SK-N-SH (cell line): ENCODE measurements around the gene INSYN2B. TPM values are rescaled to one million over a fixed set of nuclear protein-coding genes. Genes with fewer than 3 reads are reported as not detected.

Experiments
- CTCF ChIA-PET: fragments of 300-600, 350-600 bp; formaldehyde crosslinking; extraction: SDS; loops from one replicate; lab custom pipeline; 2021; lab: Yijun Ruan, JAX
- POLR2A ChIA-PET: fragments of 350-600 bp; sonication (Branson Sonifier 250); formaldehyde crosslinking; extraction: SDS; loops from one replicate; lab custom pipeline; 2020; ENCODE audit warnings: antibody characterized with exemption, inconsistent platforms; lab: Yijun Ruan, JAX
- DNase-seq: peaks from one replicate; pipeline ENCODE4 v3.0.0; 2012
- H2AFZ ChIP-seq: fragments of 200-600 bp; sonication (generic); 2 replicates; pipeline ENCODE4 v1.8.1; 2016; ENCODE audit warnings: antibody characterized with exemption, mild to moderate bottlenecking, low read depth
- H3F3A ChIP-seq: fragments of 200-600 bp; sonication (generic); replicated peaks from 2 replicates; pipeline ENCODE3; 2016; ENCODE audit warnings: antibody characterized with exemption, mild to moderate bottlenecking; ENCODE audit not compliant: insufficient read depth
- H3K27ac ChIP-seq, 2 experiments: fragments of 200-500 bp in 1 of 2; fragments of 200-600 bp in 1 of 2; sonication (Bioruptor generic) in 1 of 2; sonication (generic), shearing (Covaris generic) in 1 of 2; 2 replicates each; pipeline versions ENCODE4 v1.5.1 to v1.6.1; 2014 to 2016; ENCODE audit warnings: low read depth in 2 of 2, inconsistent platforms in 1 of 2, low read length in 1 of 2, mild to moderate bottlenecking in 1 of 2, mixed read lengths in 1 of 2
- H3K27me3 ChIP-seq: fragments of 200-600 bp; sonication (generic), shearing (Covaris generic); 2 replicates; pipeline ENCODE4 v1.6.1; 2016; ENCODE audit warnings: mixed run types; ENCODE audit not compliant: insufficient read depth
- H3K36me3 ChIP-seq, 2 experiments: fragments of 200-500 bp in 1 of 2; fragments of 200-600 bp in 1 of 2; sonication (Bioruptor generic) in 1 of 2; sonication (generic) in 1 of 2; replicated peaks in 1 of 2; 2 replicates each; pipeline versions ENCODE3 to v1.5.1; 2014 to 2016; ENCODE audit warnings: low read length in 1 of 2, mild to moderate bottlenecking in 1 of 2; ENCODE audit not compliant: insufficient read depth in 2 of 2, control insufficient read depth in 1 of 2
- H3K4me1 ChIP-seq, 2 experiments: fragments of 200-500 bp in 1 of 2; fragments of 200-600 bp in 1 of 2; sonication (Bioruptor generic) in 1 of 2; sonication (generic), shearing (Covaris generic) in 1 of 2; 2 replicates each; pipeline versions ENCODE4 v1.5.1 to v1.6.1; 2014 to 2016; ENCODE audit warnings: low read depth in 1 of 2, low read length in 1 of 2, mixed run types in 1 of 2; ENCODE audit not compliant: insufficient read depth in 2 of 2, control insufficient read depth in 1 of 2
- H3K4me2 ChIP-seq: fragments of 200-600 bp; sonication (generic), shearing (Covaris generic); 2 replicates; pipeline ENCODE4 v1.6.1; 2017; ENCODE audit warnings: mixed run types
- H3K4me3 ChIP-seq, 2 experiments: fragments of 200-500 bp in 1 of 2; fragments of 200-600 bp in 1 of 2; sonication (Bioruptor generic) in 1 of 2; sonication (generic), shearing (Covaris generic) in 1 of 2; 2 replicates each; pipeline versions ENCODE4 v1.5.1 to v1.8.1; 2014 to 2016; ENCODE audit warnings: low read depth in 2 of 2, inconsistent platforms in 1 of 2, low read length in 1 of 2, mild to moderate bottlenecking in 1 of 2, mixed read lengths in 1 of 2, moderate library complexity in 1 of 2
- H3K79me2 ChIP-seq: fragments of 200-600 bp; sonication (generic); 2 replicates; pipeline ENCODE4 v1.8.1; 2017; ENCODE audit warnings: mild to moderate bottlenecking; ENCODE audit not compliant: insufficient read depth
- H3K9ac ChIP-seq: fragments of 200-600 bp; sonication (generic); 2 replicates; pipeline ENCODE4 v1.6.1; 2017; ENCODE audit warnings: mixed run types
- H3K9me2 ChIP-seq: fragments of 200-600 bp; sonication (generic); 2 replicates; pipeline ENCODE4 v1.6.1; 2017; ENCODE audit warnings: mixed run types
- H3K9me3 ChIP-seq: fragments of 200-600 bp; sonication (generic); 2 replicates; pipeline ENCODE4 v1.6.1; 2017; ENCODE audit warnings: mixed run types, mild to moderate bottlenecking, moderate library complexity
- H4K20me1 ChIP-seq: fragments of 200-600 bp; sonication (generic); 2 replicates; pipeline ENCODE4 v1.6.1; 2017; ENCODE audit warnings: mild to moderate bottlenecking, mixed run types; ENCODE audit not compliant: insufficient read depth
- CHD2 ChIP-seq: fragments of 150-350 bp; IDR thresholded peaks from 2 replicates; pipeline ENCODE4 v1.6.1; 2018; ENCODE audit warnings: low read length; ENCODE audit not compliant: partially characterized antibody
- CTCF ChIP-seq: fragments of 200-600 bp; sonication (generic); IDR thresholded peaks from 2 replicates; pipeline ENCODE4 v1.6.1; 2017; ENCODE audit warnings: antibody characterized with exemption, mild to moderate bottlenecking, moderate library complexity
- FOSL2 ChIP-seq: IDR thresholded peaks from 2 replicates; pipeline ENCODE4 v1.4.0; 2012; ENCODE audit warnings: low read depth, mild to moderate bottlenecking, moderate library complexity, borderline replicate concordance
- FOXJ3 ChIP-seq: sonication (generic); formaldehyde crosslinking; IDR thresholded peaks from 2 replicates; pipeline ENCODE4 v1.5.1; 2020; ENCODE audit warnings: mild to moderate bottlenecking, missing genetic modification reagents
- MEF2A ChIP-seq: IDR thresholded peaks from 2 replicates; pipeline ENCODE4 v1.4.0; 2012; ENCODE audit warnings: low read depth, borderline replicate concordance
- MXI1 ChIP-seq: IDR thresholded peaks from 2 replicates; pipeline ENCODE4 v1.6.1; 2012; ENCODE audit warnings: mild to moderate bottlenecking, low read depth, low read length, improper control_type of control experiment
- NFIC ChIP-seq: IDR thresholded peaks from 2 replicates; pipeline ENCODE4 v1.4.0; 2012; ENCODE audit warnings: borderline replicate concordance
- RAD21 ChIP-seq: IDR thresholded peaks from 2 replicates; pipeline ENCODE4 v1.6.1; 2012; ENCODE audit warnings: mild to moderate bottlenecking, low read length
- RXRA ChIP-seq: IDR thresholded peaks from 2 replicates; pipeline ENCODE4 v1.4.0; 2012; ENCODE audit warnings: low read depth, mild to moderate bottlenecking, borderline replicate concordance
- SMC3 ChIP-seq: IDR thresholded peaks from 2 replicates; pipeline ENCODE4 v1.6.1; 2012; ENCODE audit warnings: low read depth, low read length, improper control_type of control experiment
- USF1 ChIP-seq: IDR thresholded peaks from 2 replicates; pipeline ENCODE4 v1.4.0; 2012; ENCODE audit warnings: low read depth, borderline replicate concordance
- USF2 ChIP-seq: fragments of 150-350 bp; IDR thresholded peaks from 2 replicates; pipeline ENCODE4 v1.6.1; 2017; ENCODE audit warnings: antibody characterized with exemption, low read length, low read depth, borderline replicate concordance
- WGBS: methylation state at CpG from one replicate; pipeline ENCODE4 v1.1.6; 2017; ENCODE audit warnings: low lambda C conversion rate; 5-methylcytosine and 5-hydroxymethylcytosine counted together
- polyA plus RNA-seq, 3 experiments: library from polyadenylated mRNA; depleted of rRNA; stranded (reverse); fragments of >200 nt; gene quantifications; 2 replicates each; pipeline ENCODE4 v1.2.3, GENCODE V29; 2012
- TF ChIP-seq, protein P1 (sequence below): fragments of 150-350 bp; IDR thresholded peaks from 2 replicates; pipeline ENCODE4 v1.6.1; 2016; ENCODE audit warnings: mild to moderate bottlenecking, low read depth, low read length

The INSYN2B gene
- polyA plus RNA-seq, 1 of the 3 experiments (the other 2 are of a cell fraction): 9.2 TPM

DNA sequence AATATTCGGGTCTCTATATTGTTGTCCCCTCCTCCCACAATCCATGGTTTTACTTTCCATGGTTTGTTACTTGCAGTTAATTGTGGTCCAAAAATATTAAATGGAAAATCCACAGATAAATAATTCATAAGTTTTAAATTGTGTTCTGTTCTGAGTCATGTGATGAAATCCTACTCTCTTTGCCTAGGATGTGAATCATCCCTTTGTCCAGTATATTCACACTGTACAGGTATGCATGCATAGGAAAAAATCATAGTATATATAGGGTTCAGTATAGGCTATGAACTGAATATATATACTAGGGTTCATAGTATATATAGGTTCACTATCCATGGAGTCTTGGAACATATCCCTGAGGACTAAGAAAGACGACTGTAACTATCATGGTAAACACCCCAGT, 19.6 kb downstream of the INSYN2B start:
- H4K20me1 ChIP-seq: no peaks in the 10 kb centered on the region
- peaks cover 0 to 37% of the 10 kb centered on the region in 2 experiments for H3K36me3 ChIP-seq
- H3K4me3 ChIP-seq: no peak overlapping the region
- POLR2A ChIA-PET: no interaction called here
- H3K4me1 ChIP-seq: no peaks in the 10 kb centered on the region
- H3K27ac ChIP-seq: no peak overlapping the region
- H3K27me3 ChIP-seq: no peaks in the 10 kb centered on the region
- no peaks in the 10 kb centered on the region for H3K9me3 ChIP-seq
- no peak for TF ChIP-seq MXI1
- peak; percentile 42 for TF ChIP-seq USF1
- peak; percentile 21; the same call in 1 of the 2 replicates for TF ChIP-seq FOSL2
- TF ChIP-seq, all 33 proteins: peak for 2
- H3F3A ChIP-seq: no peaks in the 10 kb centered on the region
- no peak for DNase-seq
- no peak overlapping the region for H3K9ac ChIP-seq
- no peaks in the 10 kb centered on the region for H3K9me2 ChIP-seq
- WGBS: 81% methylated on average over 2 of the region's 2 CpGs
- H3K4me2 ChIP-seq: no peak overlapping the region
- H2AFZ ChIP-seq: no peak overlapping the region
- H3K79me2 ChIP-seq: peaks cover 57% of the 10 kb centered on the region; the same call in 1 of the 2 replicates
- CTCF ChIA-PET: no interaction called here

- no peak for TF ChIP-seq FOXJ3 (CRISPR knock-in tag)
- TF ChIP-seq FOSL2: no peak
- TF ChIP-seq NFIC: no peak
- no peak for TF ChIP-seq CTCF
- TF ChIP-seq USF2: no peak
- TF ChIP-seq CHD2: no peak
- no peak for TF ChIP-seq RXRA
- no peak for TF ChIP-seq RAD21
- no peak for TF ChIP-seq USF1
- no peak for TF ChIP-seq SMC3
- no peak for TF ChIP-seq MEF2A
- TF ChIP-seq, protein P1, sequence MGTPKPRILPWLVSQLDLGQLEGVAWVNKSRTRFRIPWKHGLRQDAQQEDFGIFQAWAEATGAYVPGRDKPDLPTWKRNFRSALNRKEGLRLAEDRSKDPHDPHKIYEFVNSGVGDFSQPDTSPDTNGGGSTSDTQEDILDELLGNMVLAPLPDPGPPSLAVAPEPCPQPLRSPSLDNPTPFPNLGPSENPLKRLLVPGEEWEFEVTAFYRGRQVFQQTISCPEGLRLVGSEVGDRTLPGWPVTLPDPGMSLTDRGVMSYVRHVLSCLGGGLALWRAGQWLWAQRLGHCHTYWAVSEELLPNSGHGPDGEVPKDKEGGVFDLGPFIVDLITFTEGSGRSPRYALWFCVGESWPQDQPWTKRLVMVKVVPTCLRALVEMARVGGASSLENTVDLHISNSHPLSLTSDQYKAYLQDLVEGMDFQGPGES: no peak
- WGBS: 83% methylated on average over 3 of the region's 3 CpGs
- CTCF ChIA-PET: interaction anchor here (0.7 to 2.0 kb wide), 4 partner anchors 13 to 66 kb away, joined by 3 to 9 read pairs (median 4); partner anchors contain the start of gene INSYN2B
Measured at GRCh38 chr5:169958278-169958677, 22.0 kb downstream of the INSYN2B start.

More at GRCh38 chr5:169958278-169958677, 22.0 kb downstream of the INSYN2B start:
- H3K36me3 ChIP-seq: peaks cover 0 to 27% of the 10 kb centered on the region in 2 experiments
- H3K9me3 ChIP-seq: no peaks in the 10 kb centered on the region
- no peaks in the 10 kb centered on the region for H3K27me3 ChIP-seq
- H3K4me2 ChIP-seq: no peak overlapping the region
- H3K27ac ChIP-seq: no peak overlapping the region
- peaks cover 57% of the 10 kb centered on the region; the same call in 1 of the 2 replicates for H3K79me2 ChIP-seq
- H4K20me1 ChIP-seq: no peaks in the 10 kb centered on the region
- no peak for DNase-seq
- no peaks in the 10 kb centered on the region for H3F3A ChIP-seq
- H3K9ac ChIP-seq: no peak overlapping the region
- no peak overlapping the region for H3K4me3 ChIP-seq
- POLR2A ChIA-PET: no interaction called here
- H2AFZ ChIP-seq: no peak overlapping the region
- no peaks in the 10 kb centered on the region for H3K9me2 ChIP-seq
- H3K4me1 ChIP-seq: no peaks in the 10 kb centered on the region
